ENCODE measurements around the gene TIAM1. TPM values are rescaled to one million over a fixed set of nuclear protein-coding genes. Genes with fewer than 3 reads are reported as not detected.

The TIAM1 gene
- total and polyA plus RNA-seq, 2 of the 8 experiments (the other 6 are each of a cell fraction or from before 2014, with no cell fraction given): 10.1 to 30.7 TPM

- H2BK20ac ChIP-seq (ENCODE audit: low read length): no peak overlapping the region
- no peak overlapping the region for H2BK12ac ChIP-seq (ENCODE audit: low read depth, low read length)
- H3K23ac ChIP-seq (ENCODE audit: insufficient read length): no peak overlapping the region
- H3K9me3 ChIP-seq (ENCODE audit: insufficient read depth in 2 of 2, low read depth in 1 of 2, low read length in 1 of 2): no peaks in the 10 kb centered on the region
- TF ChIP-seq, protein P1, sequence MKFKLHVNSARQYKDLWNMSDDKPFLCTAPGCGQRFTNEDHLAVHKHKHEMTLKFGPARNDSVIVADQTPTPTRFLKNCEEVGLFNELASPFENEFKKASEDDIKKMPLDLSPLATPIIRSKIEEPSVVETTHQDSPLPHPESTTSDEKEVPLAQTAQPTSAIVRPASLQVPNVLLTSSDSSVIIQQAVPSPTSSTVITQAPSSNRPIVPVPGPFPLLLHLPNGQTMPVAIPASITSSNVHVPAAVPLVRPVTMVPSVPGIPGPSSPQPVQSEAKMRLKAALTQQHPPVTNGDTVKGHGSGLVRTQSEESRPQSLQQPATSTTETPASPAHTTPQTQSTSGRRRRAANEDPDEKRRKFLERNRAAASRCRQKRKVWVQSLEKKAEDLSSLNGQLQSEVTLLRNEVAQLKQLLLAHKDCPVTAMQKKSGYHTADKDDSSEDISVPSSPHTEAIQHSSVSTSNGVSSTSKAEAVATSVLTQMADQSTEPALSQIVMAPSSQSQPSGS (IDR thresholded peaks at IDR 0.05; ENCODE audit: low read length): no peak
- no peak for TF ChIP-seq GTF2F1 (IDR thresholded peaks at IDR 0.05; ENCODE audit: borderline replicate concordance, low read depth, low read length)
- no peak for TF ChIP-seq POLR2A (IDR thresholded peaks at IDR 0.05; ENCODE audit: control extremely low read depth in 1 of 2, low read depth in 2 of 2, low read length in 2 of 2)
- H3K27me3 ChIP-seq (replicated peaks in 1 of 4; ENCODE audit: control insufficient read depth in 3 of 4, extremely low read depth in 1 of 4, insufficient read depth in 3 of 4, low read length in 3 of 4): no peaks in the 10 kb centered on the region
- peaks cover 2% of the 10 kb centered on the region; the same call in 1 of the 2 replicates for H3K79me1 ChIP-seq (ENCODE audit: low read depth, low read length)
- ChIA-PET CTCF (ENCODE audit: partially characterized antibody) (interaction anchor here (0.8 kb wide), 1 partner anchor 8 kb away, joined by 3 read pairs; no protein-coding TSS in a partner anchor), POLR2A (ENCODE audit: partially characterized antibody) (interaction anchor here (1.2 kb wide), 1 partner anchor 9 kb away, joined by 3 read pairs; no protein-coding TSS in a partner anchor)
- H4K8ac ChIP-seq (ENCODE audit: extremely low read depth, insufficient read depth, low read length): no peak overlapping the region
- H4K91ac ChIP-seq (replicated peaks; ENCODE audit: insufficient read length, low read length): no peak overlapping the region
- 95% methylated on average over 4 of the region's 4 CpGs; no CpG with 5 or more reads in 1 of the 2 experiments for WGBS, 2 experiments (ENCODE audit: extremely low coverage in 1 of 2, insufficient coverage in 1 of 2, insufficient read length in 1 of 2, insufficient replicate concordance in 2 of 2, low coverage in 1 of 2, low lambda C conversion rate in 2 of 2, missing lambda C conversion rate in 1 of 2)
- no peak overlapping the region for H2BK5ac ChIP-seq (ENCODE audit: low read depth, low read length)
- H3K36me3 ChIP-seq (ENCODE audit: control insufficient read depth in 2 of 4, insufficient read depth in 4 of 4, low read length in 3 of 4): no peaks in the 10 kb centered on the region; a peak in 1 of 8 replicates
- H3K4ac ChIP-seq (replicated peaks; ENCODE audit: insufficient read length, low read depth, low read length): no peak overlapping the region
- no peak overlapping the region for H3K14ac ChIP-seq (ENCODE audit: insufficient read length)
- no peak overlapping the region for H2BK120ac ChIP-seq (replicated peaks; ENCODE audit: low read depth, low read length)
- H3K4me2 ChIP-seq (ENCODE audit: insufficient read depth in 1 of 2, low read depth in 2 of 2, low read length in 2 of 2): no peak overlapping the region
- no peaks in the 10 kb centered on the region for H4K20me1 ChIP-seq (replicated peaks in 1 of 2; ENCODE audit: control insufficient read depth in 1 of 2, insufficient read depth in 2 of 2, low read length in 2 of 2)
- no peak overlapping the region for H2BK15ac ChIP-seq (ENCODE audit: low read length)
- H3K18ac ChIP-seq (ENCODE audit: extremely low read depth, low read length): no peak overlapping the region
- no peaks in the 10 kb centered on the region for H3K23me2 ChIP-seq (ENCODE audit: low read depth, low read length)
- H3K4me3 ChIP-seq (ENCODE audit: extremely low read depth in 1 of 4, insufficient read depth in 2 of 4, low read depth in 3 of 4, low read length in 4 of 4): no peak overlapping the region
- H3K27ac ChIP-seq (ENCODE audit: low read depth, low read length): no peak overlapping the region
- H2AFZ ChIP-seq (ENCODE audit: low read length): no peak overlapping the region
- no peak overlapping the region for H4K5ac ChIP-seq (ENCODE audit: insufficient read length, low read depth, low read length)
- no peaks in the 10 kb centered on the region for H3K79me2 ChIP-seq (ENCODE audit: control insufficient read depth in 1 of 2, insufficient read depth in 2 of 2, low read length in 2 of 2)
- H3K9ac ChIP-seq (replicated peaks in 1 of 4; ENCODE audit: extremely low read depth in 1 of 4, low read depth in 3 of 4, low read length in 3 of 4): no peak overlapping the region
- DNase-seq (ENCODE audit: low read depth in 1 of 2, low spot score in 2 of 2) (no peak), FAIRE-seq (no peak)
- no peak overlapping the region for H3K56ac ChIP-seq (replicated peaks; ENCODE audit: insufficient read length, low read depth, low read length)
- no peak overlapping the region for H2AK5ac ChIP-seq (ENCODE audit: low read depth, low read length)
- no peaks in the 10 kb centered on the region; a peak in 1 of 7 replicates for H3K4me1 ChIP-seq (replicated peaks in 1 of 4; ENCODE audit: control insufficient read depth in 3 of 4, insufficient read depth in 4 of 4, low read length in 3 of 4)
Measured at GRCh38 chr21:31267644-31268043, 76.4 kb downstream of the TIAM1 start.
